Stimulated activated naive CD4-positive, alpha-beta T cell (primary cell): Measurements from ENCODE around the gene SLC13A3.
A peak's percentile ranks its signal among the peaks of the same experiment; 100 is the strongest.

Source experiments
- DNase-seq, 6 experiments: peaks; one replicate each; lab custom pipeline; 2025; lab: John Stamatoyannopoulos, UW

The SLC13A3 gene

GRCh38 chr20:46523108-46523507 is 128.2 kb downstream of the SLC13A3 start:
- no peak for DNase-seq

DNA sequence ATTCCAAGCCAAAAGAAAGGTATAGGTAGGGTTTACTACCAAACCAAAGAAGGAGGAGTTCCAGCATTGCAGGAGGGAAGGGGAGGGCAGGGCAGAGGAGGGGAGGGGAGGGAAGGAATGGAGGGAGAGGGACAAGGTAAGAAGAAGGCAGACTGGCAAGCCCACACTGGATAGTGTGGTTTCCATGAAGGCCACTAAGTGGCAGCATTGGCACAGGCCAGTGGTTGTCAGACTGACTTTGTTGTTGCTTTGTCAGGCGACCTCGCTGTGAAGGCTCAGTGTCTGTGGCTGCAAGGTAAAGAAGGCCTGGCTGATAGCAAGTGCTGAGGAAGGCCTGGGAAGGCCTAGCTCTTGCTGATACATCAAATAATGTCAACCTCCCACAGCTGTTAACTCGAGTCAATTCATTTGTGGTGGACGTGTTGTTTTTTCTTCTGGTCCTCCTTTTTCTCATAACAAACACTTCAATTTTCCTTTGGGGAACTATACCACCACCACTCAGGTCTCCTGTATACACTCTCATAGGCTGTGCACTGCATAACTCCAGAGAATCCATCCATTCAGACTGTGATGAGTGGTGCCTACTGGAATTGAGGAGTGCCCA is 130.2 kb downstream of the SLC13A3 start:
- peak in 1 of 6 experiments; percentile 2 for DNase-seq

DNA sequence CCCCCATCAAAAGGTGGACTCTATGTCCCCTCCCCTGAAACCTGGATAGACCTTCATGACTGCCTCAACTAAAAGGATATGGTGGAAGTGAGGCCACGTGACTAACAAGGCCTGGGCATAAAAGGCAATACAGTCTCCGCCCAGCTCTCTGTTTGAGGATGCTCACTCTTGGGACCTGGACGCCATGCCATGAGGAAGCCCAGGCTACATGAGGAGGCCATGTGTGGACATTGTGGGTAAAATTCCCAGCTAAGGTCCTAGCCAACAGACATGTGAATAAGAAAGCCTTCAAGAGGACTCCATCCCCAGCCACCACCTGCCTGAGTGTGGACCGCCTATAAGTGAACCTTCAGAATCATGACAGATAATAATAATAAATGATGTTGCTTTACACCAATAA is 130.7 kb downstream of the SLC13A3 start:
- DNase-seq: no peak

DNA sequence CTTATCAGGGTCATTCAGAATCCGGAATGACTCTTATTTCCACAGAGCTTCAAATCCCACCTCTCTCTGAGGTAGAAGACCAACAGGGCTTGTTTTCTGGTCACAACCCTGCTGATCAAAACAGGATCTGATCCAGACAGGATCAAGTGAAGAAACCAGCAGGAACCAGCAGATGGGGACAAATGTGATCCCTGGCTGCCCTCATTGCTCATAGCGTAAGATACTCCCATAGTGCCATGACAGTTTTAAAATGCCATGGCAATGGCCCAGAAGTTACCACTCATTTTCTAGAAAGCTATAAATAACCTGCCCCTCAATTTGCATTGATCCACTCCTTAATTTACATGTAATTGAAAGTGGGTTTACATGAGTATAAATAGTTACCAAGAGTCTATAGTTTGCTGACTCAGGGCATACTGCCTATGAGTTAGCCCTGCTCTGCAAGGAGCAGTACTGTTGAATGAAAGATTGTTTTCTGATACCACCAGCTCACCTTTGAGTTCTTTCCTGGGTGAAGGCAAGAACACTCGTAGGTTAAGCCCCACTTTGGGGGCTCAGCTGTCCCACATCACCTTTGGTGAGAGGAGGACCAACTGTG is 131.7 kb downstream of the SLC13A3 start:
- DNase-seq: no peak

DNA sequence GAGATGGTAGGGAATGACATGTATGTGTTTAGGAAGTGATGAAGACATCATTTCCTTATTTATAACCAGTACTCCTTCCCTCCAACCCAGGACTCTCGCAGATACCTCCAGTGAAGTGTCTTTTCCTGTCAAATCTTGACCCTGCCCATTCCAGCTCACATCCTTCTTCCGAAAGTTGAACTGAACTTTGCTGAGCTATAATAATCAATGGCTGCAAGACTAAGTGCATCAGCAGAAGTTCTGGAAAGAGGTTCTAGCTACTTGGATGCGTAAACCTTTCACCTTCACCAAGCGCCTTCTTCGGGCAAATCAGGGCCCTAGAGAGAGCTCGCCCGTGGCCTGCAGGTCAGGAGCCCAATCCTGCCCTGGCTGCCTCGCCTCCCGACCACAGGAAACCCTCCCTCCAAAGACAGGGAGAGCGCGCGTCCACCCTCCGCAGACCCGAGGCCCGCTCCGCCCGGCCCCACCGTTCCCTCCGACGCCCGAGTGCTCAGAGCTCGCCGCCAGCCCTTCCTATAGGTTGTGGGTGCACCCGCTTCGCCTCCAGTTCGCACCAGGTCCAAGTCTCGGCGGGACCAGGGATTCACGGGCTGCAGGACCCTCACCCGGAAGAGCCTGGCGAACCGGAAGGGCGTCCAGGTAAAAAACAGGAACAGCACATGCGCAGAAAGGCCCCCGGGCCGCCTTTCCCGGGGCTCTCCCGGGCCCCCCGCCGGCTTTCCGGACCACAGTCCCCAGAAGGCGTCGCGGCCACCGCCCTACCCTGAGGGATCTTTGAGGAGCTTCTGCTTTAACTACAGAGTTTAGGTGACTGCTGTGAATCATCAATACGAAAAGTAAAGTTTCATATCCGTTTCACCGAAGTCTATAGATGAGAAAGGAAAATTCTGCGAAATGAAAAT is 138.1 kb downstream of the SLC13A3 start, which contains the start of gene ZNF334:
TSS of gene ZNF334 (minus strand) at position 617 of the 902 bp plus-strand sequence. CDS start 1,457 bp downstream, outside the sequence.
- DNase-seq: no peak

DNA sequence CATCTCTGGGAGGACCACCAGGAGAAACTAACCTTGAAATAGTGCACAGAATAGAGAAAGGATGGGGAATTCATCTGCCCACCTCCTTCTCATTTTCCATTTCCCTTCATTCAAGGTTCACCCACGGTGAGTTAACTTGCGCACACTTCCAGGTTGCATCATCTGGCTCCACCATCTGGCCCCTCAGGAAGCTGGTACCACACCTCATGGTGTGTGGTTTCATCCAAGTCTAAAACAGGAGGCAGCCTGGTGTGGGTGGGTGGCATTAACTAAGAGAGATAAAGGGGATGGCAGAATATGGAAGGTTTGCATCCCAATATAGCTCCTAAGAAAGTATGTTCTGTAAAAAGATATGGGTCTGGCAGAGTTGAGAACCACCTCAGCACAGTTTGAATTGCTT is 141.7 kb downstream of the SLC13A3 start:
- no peak for DNase-seq
